H1 (cell line): ENCODE data around the gene ARHGAP26.

Source experiments
- BCL11A ChIP-seq, 2 experiments: IDR thresholded peaks; one replicate each; pipeline ENCODE4 v1.6.1; 2011; ENCODE audit warnings: low read depth in 2 of 2, low read length in 2 of 2, mild to moderate bottlenecking in 2 of 2
- EGR1 ChIP-seq: IDR thresholded peaks from 2 replicates; pipeline ENCODE4 v1.6.1; 2011; ENCODE audit warnings: low read depth, low read length, borderline replicate concordance
- SP1 ChIP-seq: IDR thresholded peaks from 2 replicates; pipeline ENCODE4 v1.6.1; 2011; ENCODE audit warnings: low read depth, low read length

DNA sequence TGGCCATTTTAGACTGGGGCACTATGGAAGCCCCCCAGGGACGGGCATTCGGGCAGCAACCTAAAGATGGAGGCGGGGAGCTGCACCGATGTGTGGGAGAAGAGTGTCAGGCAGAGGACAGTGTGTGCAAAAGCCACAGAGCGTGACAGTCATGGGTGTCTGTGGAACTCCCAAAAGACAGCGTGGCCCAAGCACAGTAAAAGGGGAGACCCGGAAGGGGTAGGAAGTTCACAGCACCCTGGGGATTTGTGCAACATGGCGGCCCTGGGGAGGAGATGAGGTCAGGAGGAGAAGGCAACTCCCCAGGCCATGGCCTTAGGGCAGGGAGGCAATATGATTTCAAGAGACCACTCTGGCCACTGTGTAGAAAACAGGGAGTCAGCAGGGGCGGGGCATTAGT is 45.4 kb upstream of the ARHGAP26 start:
- no peak for TF ChIP-seq SP1
- no peak for TF ChIP-seq EGR1
- TF ChIP-seq BCL11A (IDR thresholded peaks at IDR 0.05; ENCODE audit: low read depth in 2 of 2, low read length in 2 of 2), result no peak
